ENCODE data around the gene TEX38.

GRCh38 chr1:46621930-46622329, 49.7 kb upstream of the TEX38 start:
- TF ChIP-seq CTCF (IDR thresholded peaks at IDR 0.05; ENCODE audit: low read depth, low read length) (no peak), EZH2phosphoT487 (IDR thresholded peaks at IDR 0.05; ENCODE audit: low read depth) (no peak)
